Nephron (organoid): Measurements from ENCODE around the gene ACOXL.
A peak's percentile ranks its signal among the peaks of the same experiment; 100 is the strongest.

ENCODE experiments used
- H3K27ac Mint-ChIP-seq, 3 experiments: 2 replicates each; pipeline ENCODE4 v1.8.0; 2020; ENCODE audit warnings: mixed read lengths in 3 of 3, mild to moderate bottlenecking in 2 of 3, moderate library complexity in 1 of 3
- H3K27me3 Mint-ChIP-seq: 2 replicates; pipeline ENCODE4 v1.8.0; 2021; ENCODE audit warnings: low read depth, mild to moderate bottlenecking, moderate library complexity, mixed read lengths
- H3K36me3 Mint-ChIP-seq: 2 replicates; pipeline ENCODE4 v1.8.0; 2020; ENCODE audit warnings: low read depth, mixed read lengths
- H3K4me1 Mint-ChIP-seq: 2 replicates; pipeline ENCODE4 v1.8.0; 2020; ENCODE audit warnings: mixed read lengths
- H3K4me3 Mint-ChIP-seq, 3 experiments: 2 replicates each; pipeline ENCODE4 v1.8.0; 2020; ENCODE audit warnings: mild to moderate bottlenecking in 3 of 3, mixed read lengths in 3 of 3, moderate library complexity in 2 of 3
- H3K9me3 Mint-ChIP-seq: 2 replicates; pipeline ENCODE4 v1.8.0; 2020; ENCODE audit warnings: mixed read lengths
- TF ChIP-seq, protein P1 (sequence below), 3 experiments: fragments of 200-600 bp; sonication (generic); IDR thresholded peaks; one replicate each; pipeline ENCODE4 v1.5.0; 2021; ENCODE audit warnings: antibody characterized with exemption in 3 of 3; ENCODE audit not compliant: unreplicated experiment in 3 of 3

The ACOXL gene

DNA sequence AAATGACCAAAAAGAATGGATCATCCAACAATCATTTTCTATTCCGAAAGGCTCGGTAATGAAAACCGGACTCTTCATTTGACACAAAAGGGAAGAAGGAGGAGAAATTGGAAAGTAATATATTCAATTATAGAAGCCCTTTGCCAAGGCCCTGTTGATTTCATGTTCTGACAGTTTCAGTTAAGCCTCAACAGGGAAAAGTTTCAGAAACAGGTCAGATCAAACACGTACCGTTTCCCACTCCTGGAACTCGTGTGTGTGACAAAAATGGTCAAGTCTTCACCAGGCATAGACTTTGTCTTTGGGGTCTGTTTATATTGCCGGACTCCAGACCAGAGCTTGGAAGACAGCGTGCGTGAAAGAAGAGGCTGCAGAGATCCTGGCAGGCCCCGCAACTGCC is 287.0 kb downstream of the ACOXL start:
- H3K4me3 Mint-ChIP-seq, result no peak overlapping the region
- H3K36me3 Mint-ChIP-seq, result no peaks in the 10 kb centered on the region
- TF ChIP-seq, protein P1, sequence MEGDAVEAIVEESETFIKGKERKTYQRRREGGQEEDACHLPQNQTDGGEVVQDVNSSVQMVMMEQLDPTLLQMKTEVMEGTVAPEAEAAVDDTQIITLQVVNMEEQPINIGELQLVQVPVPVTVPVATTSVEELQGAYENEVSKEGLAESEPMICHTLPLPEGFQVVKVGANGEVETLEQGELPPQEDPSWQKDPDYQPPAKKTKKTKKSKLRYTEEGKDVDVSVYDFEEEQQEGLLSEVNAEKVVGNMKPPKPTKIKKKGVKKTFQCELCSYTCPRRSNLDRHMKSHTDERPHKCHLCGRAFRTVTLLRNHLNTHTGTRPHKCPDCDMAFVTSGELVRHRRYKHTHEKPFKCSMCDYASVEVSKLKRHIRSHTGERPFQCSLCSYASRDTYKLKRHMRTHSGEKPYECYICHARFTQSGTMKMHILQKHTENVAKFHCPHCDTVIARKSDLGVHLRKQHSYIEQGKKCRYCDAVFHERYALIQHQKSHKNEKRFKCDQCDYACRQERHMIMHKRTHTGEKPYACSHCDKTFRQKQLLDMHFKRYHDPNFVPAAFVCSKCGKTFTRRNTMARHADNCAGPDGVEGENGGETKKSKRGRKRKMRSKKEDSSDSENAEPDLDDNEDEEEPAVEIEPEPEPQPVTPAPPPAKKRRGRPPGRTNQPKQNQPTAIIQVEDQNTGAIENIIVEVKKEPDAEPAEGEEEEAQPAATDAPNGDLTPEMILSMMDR (IDR thresholded peaks at IDR 0.05; ENCODE audit: unreplicated experiment in 3 of 3), result no peak
- H3K27me3 Mint-ChIP-seq, result peaks cover 13% of the 10 kb centered on the region
- no peaks in the 10 kb centered on the region for H3K9me3 Mint-ChIP-seq
- H3K27ac Mint-ChIP-seq, result peak overlapping the region in 1 of 3 experiments; percentile 86
- H3K4me1 Mint-ChIP-seq, result peaks cover 20% of the 10 kb centered on the region

DNA sequence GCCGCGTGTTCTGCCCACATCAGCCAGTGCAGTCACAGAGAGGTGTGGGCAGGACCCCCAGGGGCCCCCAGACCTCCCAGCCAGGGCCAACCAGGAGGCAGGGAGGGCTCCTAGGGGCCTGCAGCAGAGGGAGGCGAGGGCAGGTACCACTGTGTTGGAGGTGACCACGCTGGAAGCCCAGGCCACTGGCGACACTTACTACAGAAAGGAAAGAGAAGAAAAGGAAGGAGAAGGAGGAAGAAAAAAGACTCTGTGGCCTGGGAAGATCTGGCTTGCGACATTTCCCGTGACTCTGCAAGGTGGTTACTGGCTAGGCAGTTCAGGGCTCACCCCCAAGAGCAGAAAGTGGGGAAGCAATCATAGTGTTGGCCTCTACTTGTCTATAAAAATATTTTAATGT is 290.3 kb downstream of the ACOXL start:
- H3K27ac Mint-ChIP-seq, result no peak overlapping the region
- H3K9me3 Mint-ChIP-seq, result no peaks in the 10 kb centered on the region
- peaks cover 10% of the 10 kb centered on the region for H3K27me3 Mint-ChIP-seq
- H3K36me3 Mint-ChIP-seq, result no peaks in the 10 kb centered on the region
- peaks cover 20% of the 10 kb centered on the region for H3K4me1 Mint-ChIP-seq
- no peak overlapping the region for H3K4me3 Mint-ChIP-seq
- TF ChIP-seq, protein P1 (IDR thresholded peaks at IDR 0.05; ENCODE audit: unreplicated experiment in 3 of 3), result no peak

DNA sequence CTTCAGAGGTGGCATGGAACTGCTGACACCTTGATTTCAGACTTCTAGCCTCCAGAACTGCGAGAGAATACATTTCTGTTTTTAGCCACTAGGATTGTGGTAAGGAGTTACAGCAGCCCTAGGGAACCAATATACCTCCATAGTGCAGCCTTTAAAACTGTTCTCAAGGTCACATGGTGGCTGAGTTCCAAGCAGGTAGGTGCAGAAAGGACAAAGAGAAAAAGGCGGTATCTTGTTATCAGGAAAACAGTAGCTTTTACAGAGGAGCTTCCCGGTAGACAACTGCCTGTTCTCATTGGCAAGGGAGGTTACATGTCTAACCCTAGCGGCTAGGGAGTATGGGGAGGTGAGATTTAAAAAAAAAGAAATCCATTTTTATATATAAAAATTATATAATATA is 292.1 kb downstream of the ACOXL start:
- Mint-ChIP-seq H3K9me3 (peaks cover 2% of the 10 kb centered on the region), H3K27me3 (peaks cover 10% of the 10 kb centered on the region), H3K4me1 (peaks cover 11% of the 10 kb centered on the region), H3K27ac (no peak overlapping the region), H3K36me3 (no peaks in the 10 kb centered on the region), H3K4me3 (no peak overlapping the region)
- TF ChIP-seq, protein P1 (IDR thresholded peaks at IDR 0.05; ENCODE audit: unreplicated experiment in 3 of 3), result no peak

DNA sequence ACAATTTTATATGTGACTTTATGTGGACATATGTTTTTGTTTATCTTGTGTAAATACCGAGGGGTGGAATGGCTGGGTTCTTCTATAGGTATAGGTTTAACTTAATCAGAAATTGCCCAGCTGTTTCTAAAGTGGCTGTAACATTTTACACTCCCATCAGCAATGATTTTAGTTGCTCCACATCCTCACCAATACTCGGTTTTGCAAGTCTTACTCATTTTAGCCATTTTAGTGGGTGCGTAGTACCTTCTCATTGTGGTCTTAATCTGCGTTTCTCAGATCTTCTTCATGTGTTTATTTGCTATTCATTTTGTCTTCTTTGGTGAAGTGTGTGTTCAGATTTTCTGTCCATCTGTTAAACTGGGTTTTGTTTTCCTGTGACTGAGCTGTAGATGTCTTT is 292.9 kb downstream of the ACOXL start:
- peaks cover 2% of the 10 kb centered on the region for H3K9me3 Mint-ChIP-seq
- H3K27ac Mint-ChIP-seq, result no peak overlapping the region
- TF ChIP-seq, protein P1 (IDR thresholded peaks at IDR 0.05; ENCODE audit: unreplicated experiment in 3 of 3), result no peak
- peaks cover 14% of the 10 kb centered on the region for H3K4me1 Mint-ChIP-seq
- peaks cover 10% of the 10 kb centered on the region for H3K27me3 Mint-ChIP-seq
- no peak overlapping the region for H3K4me3 Mint-ChIP-seq
- H3K36me3 Mint-ChIP-seq, result no peaks in the 10 kb centered on the region

DNA sequence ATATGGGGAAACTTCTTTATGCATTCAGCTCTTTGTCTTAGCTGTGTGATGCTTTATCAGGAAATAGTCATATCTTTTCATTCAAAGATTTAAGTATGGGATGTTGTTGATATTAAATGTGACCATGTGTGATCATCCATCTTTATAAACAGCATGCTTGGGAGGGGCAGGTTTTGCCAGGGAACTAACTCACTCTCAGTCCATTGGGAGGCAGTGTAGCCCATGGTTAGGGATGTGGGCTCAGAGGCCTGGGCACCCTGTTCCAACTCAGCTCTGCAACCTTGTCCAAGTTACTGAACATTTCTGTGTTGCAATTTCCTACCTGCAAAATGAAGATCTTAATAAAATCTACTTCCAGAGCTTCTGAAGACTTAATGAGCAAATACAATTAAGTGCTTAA is 296.3 kb downstream of the ACOXL start:
- peaks cover 2% of the 10 kb centered on the region for H3K9me3 Mint-ChIP-seq
- H3K27ac Mint-ChIP-seq, result peak overlapping the region in 1 of 3 experiments; percentile 94
- H3K36me3 Mint-ChIP-seq, result no peaks in the 10 kb centered on the region
- no peak overlapping the region for H3K4me3 Mint-ChIP-seq
- TF ChIP-seq, protein P1 (IDR thresholded peaks at IDR 0.05; ENCODE audit: unreplicated experiment in 3 of 3), result no peak
- peaks cover 30% of the 10 kb centered on the region for H3K4me1 Mint-ChIP-seq
- peaks cover 5% of the 10 kb centered on the region for H3K27me3 Mint-ChIP-seq

DNA sequence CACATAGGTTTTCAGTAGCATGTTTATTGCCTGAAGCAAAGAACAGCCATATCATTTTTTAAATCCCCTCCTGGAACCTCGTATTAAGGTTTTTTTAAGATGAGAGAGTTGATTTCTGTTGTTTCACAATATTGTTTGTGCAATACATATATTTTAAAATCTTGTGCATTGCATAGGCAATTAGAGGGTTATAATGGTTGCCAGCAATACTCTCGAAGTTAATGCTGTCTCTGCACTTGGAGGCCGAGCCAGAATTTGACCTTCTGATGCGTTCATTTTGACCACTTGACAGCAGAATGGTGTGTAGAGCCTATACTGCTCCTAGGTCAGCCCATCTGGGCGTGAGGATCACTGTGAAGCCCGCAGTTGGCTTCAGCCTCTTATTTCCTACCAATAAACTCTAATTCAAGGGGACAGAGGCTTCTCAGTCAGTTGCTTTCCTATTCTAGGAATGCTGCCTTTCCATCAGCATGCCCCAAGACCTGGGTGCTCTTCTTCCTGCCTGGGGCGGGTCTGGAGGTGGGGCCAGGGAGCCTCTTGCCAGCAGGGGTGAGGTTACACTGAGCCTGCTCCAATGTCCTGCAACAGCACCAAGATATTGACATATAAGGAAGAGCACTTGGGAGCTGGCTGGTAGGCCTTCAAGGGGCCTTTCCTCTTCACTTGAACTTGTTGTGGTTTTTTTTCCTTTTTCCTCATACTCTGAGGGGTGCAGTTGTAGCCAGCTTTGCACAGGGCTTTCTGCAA is 297.0 kb downstream of the ACOXL start:
- TF ChIP-seq, protein P1 (IDR thresholded peaks at IDR 0.05; ENCODE audit: unreplicated experiment in 3 of 3), result no peak
- H3K9me3 Mint-ChIP-seq, result peaks cover 2% of the 10 kb centered on the region

More for the DNA sequence above, 297.0 kb downstream of the ACOXL start:
- Mint-ChIP-seq H3K27me3 (peaks cover under 1% of the 10 kb centered on the region), H3K36me3 (no peaks in the 10 kb centered on the region), H3K27ac (peak overlapping the region; percentile 82 to 94 (median 90)), H3K4me1 (peaks cover 33% of the 10 kb centered on the region), H3K4me3 (no peak overlapping the region)
